ENCODE data around the gene ZNRD2.
A peak's percentile ranks its signal among the peaks of the same experiment; 100 is the strongest.

Gene ZNRD2

GRCh38 chr11:65611758-65612603 lies 41.7 kb downstream of the ZNRD2 start:
- DNase-seq, result no peak

DNA sequence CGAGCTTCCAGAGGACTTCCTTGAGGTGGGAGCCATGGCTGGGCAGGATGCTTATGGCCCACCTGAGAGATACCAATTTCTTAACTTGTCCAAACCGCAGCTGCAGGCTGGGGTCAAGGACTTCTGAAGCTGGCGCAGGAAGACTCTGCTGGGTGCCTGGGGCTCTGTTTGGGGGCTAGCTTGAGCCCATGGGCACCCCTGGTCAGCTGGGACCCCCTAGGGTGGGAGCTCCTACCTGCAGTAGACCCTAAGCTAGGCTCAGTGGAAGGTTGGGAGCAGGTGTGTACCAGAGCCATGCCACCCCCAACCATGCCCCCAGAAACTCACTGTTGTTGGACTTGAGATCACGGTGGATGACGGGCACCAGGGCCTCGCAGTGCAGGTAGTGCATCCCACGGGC lies 42.4 kb downstream of the ZNRD2 start:
- DNase-seq, result no peak

DNA sequence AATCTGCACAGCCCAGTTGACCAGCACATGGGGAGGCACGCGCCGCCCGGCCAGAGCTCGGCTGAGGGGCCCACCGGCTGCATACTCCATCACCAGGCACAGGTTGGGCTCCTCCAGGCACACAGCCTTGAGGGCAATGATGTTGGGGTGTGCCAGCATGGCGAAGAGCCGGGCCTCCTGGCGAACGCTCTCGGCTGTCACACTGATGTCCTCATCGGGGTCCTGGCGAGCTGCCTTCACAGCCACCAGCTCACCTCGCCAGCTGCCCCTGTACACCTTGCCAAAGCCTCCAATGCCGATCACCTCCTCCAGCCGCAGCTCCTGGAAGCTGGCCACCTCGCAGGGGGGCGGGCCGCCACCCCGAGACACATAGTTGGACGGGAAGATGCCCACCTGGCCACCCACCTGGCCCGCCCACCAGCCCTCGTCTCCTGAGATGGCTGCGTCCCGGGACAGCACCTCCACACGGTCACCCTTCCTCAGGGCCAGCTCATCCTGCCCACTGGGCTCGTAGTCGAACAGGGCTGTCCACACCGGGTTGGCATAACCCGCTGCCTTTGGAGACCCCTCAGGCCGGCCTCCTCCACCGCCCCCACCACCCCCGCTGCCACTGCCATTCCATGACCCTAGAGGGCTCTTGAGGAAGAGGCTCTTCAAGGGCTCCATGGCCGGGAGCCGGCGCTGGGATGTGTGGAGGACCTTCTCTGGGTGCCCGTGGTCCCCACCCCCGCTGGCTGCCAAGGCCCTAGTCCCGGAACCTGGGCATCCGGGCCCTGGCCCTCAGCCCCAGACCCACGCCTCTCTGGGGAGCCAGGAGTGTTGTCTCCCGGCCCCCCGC lies 43.0 kb downstream of the ZNRD2 start:
- no peak for DNase-seq

- DNase-seq, result peak; percentile 100
These were observed 45.1 kb downstream of the ZNRD2 start, which contains the start of gene PCNX3 for GRCh38 chr11:65615229-65615949. Gene PCNX3, plus strand, starts transcription at chr11:65615776. Its CDS starts 536 bp downstream, at chr11:65616312.

- peak; percentile 8 for DNase-seq
These were observed 45.8 kb downstream of the ZNRD2 start for GRCh38 chr11:65615950-65616574.

GRCh38 chr11:65616575-65617001 lies 46.3 kb downstream of the ZNRD2 start:
- no peak for DNase-seq

DNA sequence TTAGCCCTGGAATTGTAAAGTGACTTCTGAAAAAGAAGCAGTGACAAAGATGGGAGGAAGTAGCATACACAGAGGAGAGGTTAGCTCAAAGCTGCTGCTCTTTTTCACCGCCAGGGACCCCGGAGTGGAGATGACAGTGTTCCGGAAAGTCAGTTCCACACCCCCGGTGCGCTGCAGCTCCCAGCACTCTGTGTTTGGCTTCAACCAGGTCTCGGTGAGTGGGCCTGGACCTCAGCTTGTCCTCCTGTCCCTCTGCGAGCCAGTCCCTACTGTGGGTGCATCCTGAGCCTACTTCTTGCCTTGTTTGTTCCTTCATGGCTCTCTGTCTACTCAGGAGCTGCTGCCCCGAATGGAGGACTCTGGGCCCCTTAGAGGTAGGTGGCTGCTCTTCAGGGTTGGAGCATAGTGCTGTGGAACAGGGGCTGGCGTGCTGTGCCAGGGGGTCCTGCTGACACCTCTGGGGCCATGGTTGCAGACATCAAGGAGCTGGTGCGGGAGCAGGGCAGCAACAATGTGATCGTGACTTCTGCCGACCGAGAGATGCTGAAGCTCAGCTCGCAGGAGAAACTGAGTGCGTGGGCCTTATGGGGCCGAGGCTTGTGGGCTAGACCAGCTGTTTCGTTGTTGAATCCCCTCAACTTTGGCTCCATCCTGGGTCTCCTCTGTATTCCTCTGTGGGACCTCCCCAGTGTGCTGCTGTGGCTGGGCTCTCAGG lies 47.0 kb downstream of the ZNRD2 start:
- DNase-seq, result no peak

- no peak for DNase-seq
These were observed 47.9 kb downstream of the ZNRD2 start for GRCh38 chr11:65617990-65618751.

DNA sequence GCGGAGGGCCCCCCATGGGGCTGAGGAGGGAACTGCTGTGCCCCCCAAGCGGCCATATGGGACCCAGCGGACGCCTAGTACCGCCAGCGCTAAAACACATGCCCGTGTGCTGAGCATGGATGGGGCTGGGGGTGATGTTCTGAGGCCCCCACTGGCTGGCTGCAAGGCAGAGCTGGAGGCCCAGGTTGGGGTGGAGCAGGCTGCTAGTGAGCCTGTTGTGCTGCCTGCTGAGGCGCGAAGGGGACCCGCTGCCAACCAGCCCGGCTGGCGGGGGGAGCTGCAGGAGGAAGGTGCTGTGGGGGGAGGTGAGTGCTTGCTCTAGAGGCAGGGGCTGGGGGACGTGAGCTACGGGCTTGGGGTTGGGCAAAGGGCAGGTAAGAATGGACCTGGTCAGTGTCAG lies 48.5 kb downstream of the ZNRD2 start:
- no peak for DNase-seq

- DNase-seq, result no peak
These were observed 49.1 kb downstream of the ZNRD2 start for GRCh38 chr11:65619281-65619928.

DNA sequence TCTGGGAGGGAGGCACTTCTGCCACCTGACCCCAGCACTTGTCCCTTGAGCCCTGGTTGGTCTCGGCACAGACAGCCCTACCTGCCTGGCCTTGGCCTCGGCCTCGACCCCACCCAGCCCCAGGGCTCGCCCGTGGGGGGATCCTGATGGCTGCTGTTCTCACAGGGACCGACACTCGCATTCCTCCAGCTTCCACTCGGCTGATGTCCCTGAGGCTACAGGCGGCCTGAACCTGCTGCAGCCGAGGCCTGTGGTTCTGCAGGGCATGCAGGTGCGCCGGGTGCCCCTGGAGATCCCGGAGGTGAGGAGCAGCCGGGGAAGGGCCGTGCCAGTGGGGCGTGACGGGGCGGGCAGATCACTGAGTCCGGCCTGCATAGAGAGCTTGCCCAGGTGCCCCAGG lies 50.4 kb downstream of the ZNRD2 start:
- no peak for DNase-seq

GRCh38 chr11:65621460-65621859 lies 51.2 kb downstream of the ZNRD2 start:
- DNase-seq, result no peak

Data from NCI-H774 (cell line).